Measurements from ENCODE around the gene ZNF625.
"Not testable (repeated sequence)": the region's sequence is repeated elsewhere in the genome, so short reads cannot be mapped to it uniquely, and the experiment has no call there.

The ZNF625 gene

GRCh38 chr19:12112701-12113100 is 43.8 kb downstream of the ZNF625 start:
- DNase-seq (ENCODE audit: low spot score): no peak
- TF ChIP-seq CTCF (IDR thresholded peaks at IDR 0.05; ENCODE audit: extremely low read depth, insufficient read depth, missing control alignments): no peak
- in situ Hi-C loops (cut with MboI; ENCODE audit: low pct_unique_long_range_greater_than_20kb, low sequenced_read_pairs, unreplicated experiment): no loop called here

- in situ Hi-C loops (cut with MboI; ENCODE audit: low pct_unique_long_range_greater_than_20kb, low sequenced_read_pairs, unreplicated experiment): no loop called here
- no peak for DNase-seq (ENCODE audit: low spot score)
- no peak for TF ChIP-seq CTCF (IDR thresholded peaks at IDR 0.05; ENCODE audit: extremely low read depth, insufficient read depth, missing control alignments)
Measured at GRCh38 chr19:12111943-12112637, 44.4 kb downstream of the ZNF625 start.

GRCh38 chr19:12111176-12111575 is 45.4 kb downstream of the ZNF625 start:
- in situ Hi-C loops (cut with MboI; ENCODE audit: low pct_unique_long_range_greater_than_20kb, low sequenced_read_pairs, unreplicated experiment): no loop called here

GRCh38 chr19:12103909-12104308 is 52.6 kb downstream of the ZNF625 start:
- DNase-seq (ENCODE audit: low spot score); in situ Hi-C loops (cut with MboI; ENCODE audit: low pct_unique_long_range_greater_than_20kb, low sequenced_read_pairs, unreplicated experiment): not testable (repeated sequence)

More at GRCh38 chr19:12111176-12111575, 45.4 kb downstream of the ZNF625 start:
- no peak for DNase-seq (ENCODE audit: low spot score)
- TF ChIP-seq CTCF (IDR thresholded peaks at IDR 0.05; ENCODE audit: extremely low read depth, insufficient read depth, missing control alignments): no peak

GRCh38 chr19:12098040-12098439 is 58.5 kb downstream of the ZNF625 start:
- no peak for TF ChIP-seq CTCF (IDR thresholded peaks at IDR 0.05; ENCODE audit: extremely low read depth, insufficient read depth, missing control alignments)
- in situ Hi-C loops (cut with MboI; ENCODE audit: low pct_unique_long_range_greater_than_20kb, low sequenced_read_pairs, unreplicated experiment): no loop called here
- no peak for DNase-seq (ENCODE audit: low spot score)

GRCh38 chr19:12095111-12095790 is 61.3 kb downstream of the ZNF625 start:
- no peak for TF ChIP-seq CTCF (IDR thresholded peaks at IDR 0.05; ENCODE audit: extremely low read depth, insufficient read depth, missing control alignments)
- DNase-seq (ENCODE audit: low spot score): no peak
- in situ Hi-C loops (cut with MboI; ENCODE audit: low pct_unique_long_range_greater_than_20kb, low sequenced_read_pairs, unreplicated experiment): no loop called here

Data from GM13977 (cell line).